ENCODE results near the gene SLC2A9.

GRCh38 chr4:10029403-10029802 lies 8.1 kb upstream of the SLC2A9 start:
- TF ChIP-seq EZH2 (optimal IDR thresholded peaks at IDR 0.05; ENCODE audit: low read depth, low read length) (no peak), EZH2phosphoT487 (IDR thresholded peaks at IDR 0.05; ENCODE audit: low read length) (no peak)
- TF ChIP-seq, protein P1, sequence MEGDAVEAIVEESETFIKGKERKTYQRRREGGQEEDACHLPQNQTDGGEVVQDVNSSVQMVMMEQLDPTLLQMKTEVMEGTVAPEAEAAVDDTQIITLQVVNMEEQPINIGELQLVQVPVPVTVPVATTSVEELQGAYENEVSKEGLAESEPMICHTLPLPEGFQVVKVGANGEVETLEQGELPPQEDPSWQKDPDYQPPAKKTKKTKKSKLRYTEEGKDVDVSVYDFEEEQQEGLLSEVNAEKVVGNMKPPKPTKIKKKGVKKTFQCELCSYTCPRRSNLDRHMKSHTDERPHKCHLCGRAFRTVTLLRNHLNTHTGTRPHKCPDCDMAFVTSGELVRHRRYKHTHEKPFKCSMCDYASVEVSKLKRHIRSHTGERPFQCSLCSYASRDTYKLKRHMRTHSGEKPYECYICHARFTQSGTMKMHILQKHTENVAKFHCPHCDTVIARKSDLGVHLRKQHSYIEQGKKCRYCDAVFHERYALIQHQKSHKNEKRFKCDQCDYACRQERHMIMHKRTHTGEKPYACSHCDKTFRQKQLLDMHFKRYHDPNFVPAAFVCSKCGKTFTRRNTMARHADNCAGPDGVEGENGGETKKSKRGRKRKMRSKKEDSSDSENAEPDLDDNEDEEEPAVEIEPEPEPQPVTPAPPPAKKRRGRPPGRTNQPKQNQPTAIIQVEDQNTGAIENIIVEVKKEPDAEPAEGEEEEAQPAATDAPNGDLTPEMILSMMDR (IDR thresholded peaks at IDR 0.05; ENCODE audit: low read length) = no peak
